Lower leg skin (tissue), 4 donors: ENCODE measurements around the gene GTPBP4. TPM values are rescaled to one million over a fixed set of nuclear protein-coding genes. Genes with fewer than 3 reads are reported as not detected.

ENCODE experiments used
- DNase-seq, 2 donors: peaks; one replicate each; pipeline ENCODE4 v3.0.0-alpha.2; 2019; ENCODE audit warnings: low spot score in 2 of 2
- H3K4me3 ChIP-seq: fragments of 200-600 bp; sonication (generic); 2 replicates; pipeline ENCODE4 v1.5.1; 2017; ENCODE audit warnings: mild to moderate bottlenecking, low read depth; ENCODE audit not compliant: poor library complexity, severe bottlenecking
- CTCF ChIP-seq, 3 donors: fragments of 450-650 bp; IDR thresholded peaks; one replicate each; pipeline ENCODE4 v1.5.1; 2016; ENCODE audit warnings: antibody characterized with exemption in 3 of 3, mild to moderate bottlenecking in 3 of 3, moderate library complexity in 2 of 3
- POLR2A ChIP-seq, 2 donors: fragments of 450-650 bp; IDR thresholded peaks; one replicate each; pipeline ENCODE4 v1.6.1; 2016 to 2017; ENCODE audit warnings: antibody characterized with exemption in 2 of 2, mild to moderate bottlenecking in 1 of 2, moderate library complexity in 1 of 2
- WGBS, 2 donors: methylation state at CpG; one replicate each; pipeline ENCODE4 v1.1.5; 2018; 5-methylcytosine and 5-hydroxymethylcytosine counted together
- intact Hi-C: fragments of 100-400 bp; cut with DNase I; formaldehyde crosslinking; loops from one replicate; pipeline ENCODE4 v1.15.0; 2023; ENCODE audit warnings: low total_unique reads
- total RNA-seq, 4 donors: library from RNA; depleted of rRNA; stranded (reverse); fragments of >200 nt; gene quantifications; one replicate each; pipeline ENCODE4 v1.1.0, GENCODE V29; 2016

Gene GTPBP4
- total RNA-seq, 4 donors from 2014 or later, result 8.8 to 23.2 (median 15.8) TPM

- H3K4me3 ChIP-seq, result no peak overlapping the region
- TF ChIP-seq CTCF (IDR thresholded peaks at IDR 0.05), result no peak
- no peak for TF ChIP-seq POLR2A (IDR thresholded peaks at IDR 0.05)
- WGBS, 2 donors, result 83 to 87% methylated on average over 4 of the region's 4 CpGs
- intact Hi-C loops, result no loop called here
- no peak for DNase-seq
Measured at GRCh38 chr10:963655-964054, 24.6 kb upstream of the GTPBP4 start.

GRCh38 chr10:964321-964987 lies 23.8 kb upstream of the GTPBP4 start:
- DNase-seq, result no peak
- intact Hi-C loops, result no loop called here
- H3K4me3 ChIP-seq, result no peak overlapping the region
- WGBS, 2 donors, result 76 to 78% methylated on average over 15 of the region's 15 CpGs
- no peak for TF ChIP-seq CTCF (IDR thresholded peaks at IDR 0.05)
- no peak for TF ChIP-seq POLR2A (IDR thresholded peaks at IDR 0.05)

DNA sequence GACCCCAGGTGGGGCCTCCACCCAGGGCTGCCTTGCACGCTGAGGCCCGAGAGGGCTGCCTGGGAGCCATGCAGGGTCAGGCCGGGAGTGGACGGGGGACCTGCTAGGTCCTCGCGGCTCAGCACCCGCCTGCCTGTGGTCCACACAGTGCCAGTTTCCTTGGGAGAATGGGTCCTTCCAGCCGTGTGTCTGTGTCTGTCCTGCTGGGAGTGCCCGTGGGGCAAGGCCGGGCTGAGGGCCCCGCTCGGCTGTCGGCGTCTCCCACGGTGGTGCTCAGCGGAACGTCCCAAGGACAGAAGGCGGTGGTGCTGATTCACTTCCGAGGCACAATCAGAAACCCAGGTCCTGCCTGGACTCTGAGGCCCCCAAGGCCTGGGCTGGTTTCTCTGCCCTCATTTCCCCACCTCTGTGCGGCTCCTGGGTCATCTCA lies 23.2 kb upstream of the GTPBP4 start:
- DNase-seq, result no peak
- TF ChIP-seq POLR2A (IDR thresholded peaks at IDR 0.05) (no peak), CTCF (IDR thresholded peaks at IDR 0.05) (no peak)
- WGBS, 2 donors, result 90 to 92% methylated on average over 10 to 11 of the region's 20 CpGs
- intact Hi-C loops, result no loop called here
- no peak overlapping the region for H3K4me3 ChIP-seq

- peak in 1 of 2 donors; percentile 63 for DNase-seq
- H3K4me3 ChIP-seq, result no peak overlapping the region
- intact Hi-C loops, result no loop called here
- WGBS, 2 donors, result 88 to 89% methylated on average over 20 of the region's 20 CpGs
- TF ChIP-seq POLR2A (IDR thresholded peaks at IDR 0.05) (no peak), CTCF (IDR thresholded peaks at IDR 0.05) (no peak)
Measured at GRCh38 chr10:966466-967235, 21.6 kb upstream of the GTPBP4 start.

DNA sequence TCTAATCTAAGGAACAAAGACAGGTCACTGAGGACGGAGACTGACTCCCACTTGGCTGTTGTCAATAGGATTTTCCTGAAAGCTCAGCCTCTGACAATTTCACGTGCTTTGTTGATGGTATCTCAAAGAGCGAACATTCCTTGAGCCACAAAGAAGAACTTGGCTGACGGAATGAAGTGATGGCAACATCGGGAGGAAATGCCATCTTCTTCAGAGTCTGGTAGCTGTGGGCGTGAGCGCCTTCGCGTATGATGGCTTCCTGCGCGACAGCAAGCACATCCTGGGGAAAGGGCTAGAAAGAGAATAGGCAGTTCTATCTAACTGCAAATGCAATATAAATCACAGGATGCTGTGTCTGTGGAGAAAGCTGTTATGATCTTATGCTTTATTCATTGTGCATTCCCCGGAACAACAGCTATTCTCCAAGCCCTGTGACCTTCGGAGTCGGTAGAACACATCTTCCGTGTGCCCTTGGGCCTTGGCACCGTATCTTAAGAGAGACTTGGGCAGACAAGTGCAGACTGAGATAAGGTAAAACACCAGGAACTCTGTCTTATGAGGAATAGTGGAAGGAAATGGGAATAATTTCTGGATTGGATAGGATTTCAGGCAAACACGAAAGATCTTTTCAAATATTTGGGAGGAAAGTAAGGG lies 19.6 kb upstream of the GTPBP4 start:
- 70 to 76% methylated on average over 17 of the region's 17 CpGs for WGBS, 2 donors
- peak in 1 of 2 donors; percentile 15 for DNase-seq
- TF ChIP-seq CTCF (IDR thresholded peaks at IDR 0.05), result no peak
- no peak for TF ChIP-seq POLR2A (IDR thresholded peaks at IDR 0.05)
- no peak overlapping the region for H3K4me3 ChIP-seq
- intact Hi-C loops, result no loop called here
